ENCODE measurements around the gene MAP3K5. TPM values are rescaled to one million over a fixed set of nuclear protein-coding genes. Genes with fewer than 3 reads are reported as not detected.
A peak's percentile ranks its signal among the peaks of the same experiment; 100 is the strongest.
"Not testable (repeated sequence)": the region's sequence is repeated elsewhere in the genome, so short reads cannot be mapped to it uniquely, and the experiment has no call there.

Gene MAP3K5
- total RNA-seq, 1 donor from 2014 or later, result 31.2 TPM

DNA sequence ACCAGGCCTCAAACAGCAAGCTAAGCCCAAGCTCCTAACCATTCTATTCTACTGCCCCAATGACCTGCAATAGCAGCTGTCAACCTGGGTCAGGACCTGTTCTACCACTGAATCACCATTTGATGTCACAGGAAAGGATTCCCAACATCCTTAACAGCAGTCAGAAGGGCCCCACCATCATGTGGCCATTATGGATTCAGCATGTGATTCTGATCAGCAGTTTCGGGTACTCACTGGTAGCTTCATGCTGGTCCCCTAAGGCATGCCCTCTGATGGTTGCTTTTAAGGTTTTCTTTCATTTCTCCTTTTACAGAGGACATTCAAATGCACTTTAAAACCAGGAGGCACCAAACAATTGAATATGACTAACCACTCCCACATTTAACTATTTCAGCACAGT is 204.8 kb downstream of the MAP3K5 start:
- H3K36me3 ChIP-seq, result peaks cover 0 to 20% of the 10 kb centered on the region in 2 donors
- no peak overlapping the region for H3K4me3 ChIP-seq
- no peak overlapping the region for H3K27ac ChIP-seq
- TF ChIP-seq POLR2A (IDR thresholded peaks at IDR 0.05) (no peak), POLR2AphosphoS5 (IDR thresholded peaks at IDR 0.05; ENCODE audit: insufficient read depth in 1 of 2, low read depth in 1 of 2) (no peak)
- TF ChIP-seq, protein P1, sequence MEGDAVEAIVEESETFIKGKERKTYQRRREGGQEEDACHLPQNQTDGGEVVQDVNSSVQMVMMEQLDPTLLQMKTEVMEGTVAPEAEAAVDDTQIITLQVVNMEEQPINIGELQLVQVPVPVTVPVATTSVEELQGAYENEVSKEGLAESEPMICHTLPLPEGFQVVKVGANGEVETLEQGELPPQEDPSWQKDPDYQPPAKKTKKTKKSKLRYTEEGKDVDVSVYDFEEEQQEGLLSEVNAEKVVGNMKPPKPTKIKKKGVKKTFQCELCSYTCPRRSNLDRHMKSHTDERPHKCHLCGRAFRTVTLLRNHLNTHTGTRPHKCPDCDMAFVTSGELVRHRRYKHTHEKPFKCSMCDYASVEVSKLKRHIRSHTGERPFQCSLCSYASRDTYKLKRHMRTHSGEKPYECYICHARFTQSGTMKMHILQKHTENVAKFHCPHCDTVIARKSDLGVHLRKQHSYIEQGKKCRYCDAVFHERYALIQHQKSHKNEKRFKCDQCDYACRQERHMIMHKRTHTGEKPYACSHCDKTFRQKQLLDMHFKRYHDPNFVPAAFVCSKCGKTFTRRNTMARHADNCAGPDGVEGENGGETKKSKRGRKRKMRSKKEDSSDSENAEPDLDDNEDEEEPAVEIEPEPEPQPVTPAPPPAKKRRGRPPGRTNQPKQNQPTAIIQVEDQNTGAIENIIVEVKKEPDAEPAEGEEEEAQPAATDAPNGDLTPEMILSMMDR (IDR thresholded peaks at IDR 0.05), result no peak
- DNase-seq (ENCODE audit: extremely low spot score in 2 of 2), result no peak
- H3K9me3 ChIP-seq, result no peaks in the 10 kb centered on the region
- peaks cover 8% of the 10 kb centered on the region for H3K4me1 ChIP-seq
- H3K27me3 ChIP-seq, result no peaks in the 10 kb centered on the region
- intact Hi-C loops (cut with DNase I), result loop anchor here (10.0 kb wide), 1 partner anchor 207 kb away; the partner anchor contains the start of gene MAP3K5

DNA sequence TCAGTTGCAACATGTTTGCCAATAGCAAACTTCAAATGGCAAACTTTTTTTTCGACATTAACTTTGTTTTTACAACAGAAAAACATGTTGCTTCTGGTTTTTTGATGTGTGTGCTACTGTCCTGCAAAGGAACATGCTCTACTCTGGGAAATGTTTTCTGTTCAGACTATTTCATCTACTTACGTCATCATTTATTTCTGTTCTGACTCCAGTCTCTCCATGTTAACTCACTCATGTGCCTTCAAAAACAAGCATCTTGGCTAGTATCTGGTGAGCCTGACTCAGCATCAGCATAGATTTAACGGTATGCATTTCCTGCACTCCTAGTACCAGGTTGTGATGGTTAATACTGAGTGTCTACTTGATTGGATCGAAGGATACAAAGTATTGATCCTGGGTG is 206.0 kb downstream of the MAP3K5 start:
- Histone ChIP-seq H3K36me3 (peaks cover 0 to 9% of the 10 kb centered on the region in 2 donors), H3K9me3 (no peaks in the 10 kb centered on the region), H3K4me1 (peaks cover 8% of the 10 kb centered on the region), H3K4me3 (no peak overlapping the region), H3K27me3 (no peaks in the 10 kb centered on the region), H3K27ac (peak overlapping the region; percentile 39)
- TF ChIP-seq POLR2A (IDR thresholded peaks at IDR 0.05), result no peak
- peak in 1 of 2 donors; percentile 60 for TF ChIP-seq POLR2AphosphoS5 (IDR thresholded peaks at IDR 0.05; ENCODE audit: insufficient read depth in 1 of 2, low read depth in 1 of 2)
- intact Hi-C loops (cut with DNase I), result loop anchor here (10.0 kb wide), 1 partner anchor 209 kb away; the partner anchor contains the start of gene MAP3K5
- DNase-seq (ENCODE audit: extremely low spot score in 2 of 2), result no peak

DNA sequence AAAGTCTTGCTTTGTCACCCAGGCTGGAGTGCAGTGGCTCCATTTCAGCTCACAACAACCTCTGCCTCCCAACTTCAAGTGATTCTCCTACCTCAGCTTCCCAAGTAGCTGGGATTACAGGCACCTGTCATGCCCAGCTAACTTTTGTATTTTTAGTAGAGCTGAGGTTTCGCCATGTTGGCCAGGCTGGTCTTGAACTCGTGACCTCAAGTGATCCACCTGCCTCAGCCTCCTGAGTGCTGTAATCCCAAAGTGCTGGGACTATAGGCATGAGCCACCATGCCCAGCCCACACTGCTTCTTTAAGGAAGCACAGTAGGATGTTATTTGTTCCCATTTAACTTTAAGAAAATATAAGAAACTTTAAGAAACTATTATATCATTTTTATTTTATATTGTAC is 206.8 kb downstream of the MAP3K5 start:
- H3K4me1 ChIP-seq; H3K27ac ChIP-seq; DNase-seq (ENCODE audit: extremely low spot score in 2 of 2); H3K4me3 ChIP-seq; H3K36me3 ChIP-seq; H3K9me3 ChIP-seq; H3K27me3 ChIP-seq: not testable (repeated sequence)
- intact Hi-C loops (cut with DNase I), result loop anchor here (10.0 kb wide), 1 partner anchor 209 kb away; the partner anchor contains the start of gene MAP3K5

DNA sequence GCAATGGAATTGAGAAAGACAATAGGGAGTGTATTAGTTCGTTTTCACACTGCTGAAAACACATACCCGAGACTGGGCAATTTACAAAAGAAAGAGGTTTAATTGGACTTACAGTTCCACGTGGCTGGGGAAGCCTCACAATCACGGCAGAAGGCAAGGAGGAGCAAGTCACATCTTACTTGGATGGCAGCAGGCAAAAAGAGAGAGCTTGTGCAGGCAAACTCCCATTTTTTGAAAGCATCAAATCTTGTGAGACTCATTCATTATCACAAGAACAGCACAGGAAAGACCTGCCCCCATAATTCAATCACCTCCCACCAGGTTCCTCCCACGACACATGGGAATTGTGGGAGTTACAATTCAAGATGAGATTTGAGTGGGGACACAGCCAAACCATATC is 208.0 kb downstream of the MAP3K5 start:
- not testable (repeated sequence) for DNase-seq (ENCODE audit: extremely low spot score in 2 of 2); H3K27me3 ChIP-seq; H3K4me1 ChIP-seq; H3K27ac ChIP-seq; H3K4me3 ChIP-seq; H3K9me3 ChIP-seq
- H3K36me3 ChIP-seq, result peaks cover 0 to 14% of the 10 kb centered on the region in 2 donors
- intact Hi-C loops (cut with DNase I), result loop anchor here (10.0 kb wide), 1 partner anchor 211 kb away; the partner anchor contains the start of gene MAP3K5

DNA sequence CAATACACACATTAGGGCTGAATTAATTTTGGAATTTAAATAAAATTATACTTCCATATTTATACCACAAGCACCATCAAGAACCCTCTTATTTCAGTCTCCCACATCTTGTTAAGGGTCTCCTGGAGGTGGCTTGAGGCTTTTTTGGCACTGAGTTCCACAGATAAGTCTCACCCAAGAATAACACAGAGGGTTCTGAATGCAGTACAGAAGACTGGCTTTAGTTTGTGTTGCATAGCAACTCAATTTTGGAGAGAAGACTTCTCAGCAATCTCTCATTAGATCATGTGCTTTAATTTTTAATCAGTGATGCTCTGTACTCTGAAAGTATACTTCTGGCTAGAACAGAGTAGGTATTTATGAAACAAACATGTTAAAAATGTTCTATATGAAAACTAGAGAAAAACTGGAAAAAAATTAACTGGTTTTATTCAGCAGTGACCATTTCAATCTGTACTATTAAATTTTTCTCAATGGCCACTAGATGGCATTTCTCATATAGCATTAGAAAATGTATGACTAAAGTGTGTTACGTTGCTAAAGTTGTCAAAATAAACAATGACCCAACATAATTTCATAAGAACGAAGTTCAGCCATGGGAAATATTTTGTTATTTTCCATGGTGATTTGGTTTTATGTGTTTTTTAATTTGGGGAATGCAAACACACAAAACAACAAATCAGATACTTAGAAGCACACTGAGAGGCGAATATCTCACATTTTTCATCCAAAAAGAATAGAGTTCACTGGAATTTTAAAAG is 209.4 kb downstream of the MAP3K5 start:
- Histone ChIP-seq H3K4me1 (peaks cover 8% of the 10 kb centered on the region), H3K36me3 (peaks cover 0 to 17% of the 10 kb centered on the region in 2 donors), H3K27ac (peak overlapping the region; percentile 54), H3K4me3 (no peak overlapping the region), H3K9me3 (no peaks in the 10 kb centered on the region), H3K27me3 (no peaks in the 10 kb centered on the region)
- DNase-seq (ENCODE audit: extremely low spot score in 2 of 2), result no peak
- intact Hi-C loops (cut with DNase I), result loop anchor here (10.0 kb wide), 1 partner anchor 212 kb away; the partner anchor contains the start of gene MAP3K5
- TF ChIP-seq, protein P1 (IDR thresholded peaks at IDR 0.05), result peak in 2 of 3 experiments; percentile 50 to 55
- TF ChIP-seq POLR2AphosphoS5 (IDR thresholded peaks at IDR 0.05; ENCODE audit: insufficient read depth in 1 of 2, low read depth in 1 of 2), result peak in 1 of 2 donors; percentile 72
- TF ChIP-seq POLR2A (IDR thresholded peaks at IDR 0.05), result no peak

DNA sequence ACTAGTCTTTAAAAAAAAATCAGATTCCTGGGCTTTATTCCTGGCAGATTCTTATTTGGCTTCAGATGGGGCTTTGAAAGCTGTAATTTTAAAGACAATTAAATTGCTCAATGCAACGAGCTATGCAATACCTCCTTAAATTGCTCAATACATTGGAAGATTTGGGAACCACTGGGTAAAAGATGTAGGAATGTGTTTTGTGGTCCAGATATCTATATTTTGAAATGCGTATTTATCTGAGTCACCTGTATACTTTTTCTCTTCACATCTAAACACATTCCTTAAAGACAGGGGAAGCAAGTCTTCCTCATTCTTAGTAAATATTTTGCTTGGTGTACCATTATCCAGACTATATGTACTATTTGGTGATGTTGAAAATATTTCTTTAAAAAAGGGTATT is 212.5 kb downstream of the MAP3K5 start:
- intact Hi-C loops (cut with DNase I), result loop anchor here (10.0 kb wide), 1 partner anchor 215 kb away; the partner anchor contains the start of gene MAP3K5
- peaks cover 0 to 17% of the 10 kb centered on the region in 2 donors for H3K36me3 ChIP-seq
- no peak for DNase-seq (ENCODE audit: extremely low spot score in 2 of 2)
- H3K27me3 ChIP-seq, result no peaks in the 10 kb centered on the region
- H3K27ac ChIP-seq, result no peak overlapping the region
- TF ChIP-seq POLR2AphosphoS5 (IDR thresholded peaks at IDR 0.05; ENCODE audit: insufficient read depth in 1 of 2, low read depth in 1 of 2), result no peak
- TF ChIP-seq, protein P1 (IDR thresholded peaks at IDR 0.05), result no peak
- no peak for TF ChIP-seq POLR2A (IDR thresholded peaks at IDR 0.05)
- H3K4me3 ChIP-seq, result no peak overlapping the region
- peaks cover 8% of the 10 kb centered on the region for H3K4me1 ChIP-seq
- H3K9me3 ChIP-seq, result no peaks in the 10 kb centered on the region

All from vagina (tissue), 2 donors.